ENCODE measurements around the gene GPR107.

Gene GPR107

DNA sequence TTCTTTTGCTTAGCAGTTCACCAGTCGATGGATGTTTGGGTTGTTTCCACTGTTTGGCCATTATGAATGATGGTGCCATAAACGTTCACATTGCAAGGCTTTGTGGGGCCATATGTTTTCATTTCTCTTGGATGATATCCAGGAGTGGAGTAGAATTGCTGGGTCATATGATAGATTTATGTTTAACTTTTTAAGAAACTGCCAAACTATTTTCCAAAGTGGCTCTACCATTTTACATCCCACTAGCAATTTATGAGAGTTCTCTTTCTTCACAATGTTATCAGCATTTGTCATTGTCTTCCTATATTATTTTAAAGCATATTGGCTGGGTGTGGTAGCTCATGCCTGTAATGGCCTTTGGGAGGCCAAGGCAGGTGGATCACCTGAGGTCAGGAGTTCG, 5.2 kb downstream of the GPR107 start:
- no peak for DNase-seq

DNA sequence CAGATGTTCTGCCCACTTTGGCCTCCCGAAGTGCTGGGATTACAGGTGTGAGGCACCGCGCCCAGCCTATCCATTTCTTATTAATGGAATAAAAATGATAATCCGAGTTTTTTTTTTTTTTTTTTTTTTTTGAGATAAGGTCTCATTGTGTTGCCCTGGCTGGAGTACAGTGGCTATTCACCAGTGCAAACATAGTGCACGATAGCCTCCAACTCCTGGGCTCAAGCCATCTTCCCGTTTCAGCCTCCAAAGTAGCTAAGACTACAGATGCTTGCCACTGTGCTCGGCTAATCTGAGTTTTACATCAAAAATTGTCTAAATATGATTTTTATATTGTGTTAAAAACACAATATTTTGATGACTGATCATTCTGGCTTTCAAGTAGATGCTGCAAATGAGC, 6.6 kb downstream of the GPR107 start:
- DNase-seq: no peak

DNA sequence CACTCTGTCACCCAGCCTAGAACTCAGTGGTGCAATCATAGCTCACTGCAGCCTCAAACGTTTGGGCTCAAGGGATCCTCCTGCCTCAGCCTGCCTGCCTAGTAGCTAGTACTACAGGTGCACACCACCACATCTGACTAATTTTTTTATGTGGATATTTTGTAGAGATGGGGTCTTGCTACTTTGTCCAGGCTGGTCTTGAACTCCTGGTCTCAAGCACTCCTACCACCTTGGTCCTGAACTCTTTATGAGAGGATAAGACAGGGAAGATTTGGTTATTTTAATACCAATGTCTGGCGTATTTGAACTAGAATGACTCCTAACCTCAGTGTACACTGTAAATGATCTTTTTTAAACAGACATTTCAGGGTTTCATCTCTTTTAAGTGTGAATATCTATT, 9.0 kb downstream of the GPR107 start:
- DNase-seq: no peak

- no peak for DNase-seq
Observed at GRCh38 chr9:130064621-130065020, 10.9 kb downstream of the GPR107 start.

DNA sequence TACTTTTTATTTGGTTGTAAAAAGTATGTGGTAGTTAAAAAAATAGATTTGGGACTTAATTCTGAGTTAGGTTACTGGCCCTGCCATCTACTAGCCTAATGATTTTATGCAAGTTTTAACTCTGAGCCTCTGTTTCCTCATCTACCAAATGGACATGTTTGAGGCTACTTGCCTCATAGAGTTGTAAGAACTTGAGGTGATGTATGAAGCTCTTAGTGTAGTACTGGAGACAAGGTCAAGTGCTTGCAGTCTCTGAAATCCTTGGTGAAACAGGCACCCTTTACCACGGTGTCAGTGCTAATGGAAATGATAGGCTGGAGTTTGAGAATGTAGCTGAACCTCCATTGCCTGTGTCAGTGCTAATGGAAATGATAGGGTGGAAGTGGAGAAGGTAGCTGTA, 15.3 kb downstream of the GPR107 start:
- DNase-seq: no peak

- DNase-seq: no peak
Observed at GRCh38 chr9:130072515-130073235, 19.0 kb downstream of the GPR107 start.

- DNase-seq: no peak
Observed at GRCh38 chr9:130073373-130073772, 19.7 kb downstream of the GPR107 start.

DNA sequence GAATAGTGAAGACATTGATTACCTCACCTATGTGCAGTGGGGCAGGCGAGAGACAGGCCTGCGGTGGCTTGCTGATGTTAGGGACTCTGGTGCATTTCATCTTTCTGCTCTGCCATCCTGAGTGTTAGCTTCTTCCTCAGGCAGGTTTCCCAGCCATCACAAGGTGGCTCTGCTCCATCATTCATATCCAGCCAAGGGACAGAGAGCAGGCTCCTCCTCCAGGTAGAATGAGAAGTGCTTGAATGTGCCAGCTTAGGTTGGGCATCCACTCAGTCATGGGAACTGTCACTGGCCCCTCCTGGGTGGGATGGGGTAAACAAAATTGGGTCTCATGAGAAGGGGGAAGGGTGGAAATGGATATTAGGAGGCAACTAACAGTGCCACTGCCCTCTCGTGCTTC, 24.8 kb downstream of the GPR107 start:
- DNase-seq: no peak

GRCh38 chr9:130084337-130084736, 30.6 kb downstream of the GPR107 start:
- DNase-seq: no peak

GRCh38 chr9:130088051-130088450, 34.3 kb downstream of the GPR107 start:
- peak; percentile 39 to 77 for DNase-seq

DNA sequence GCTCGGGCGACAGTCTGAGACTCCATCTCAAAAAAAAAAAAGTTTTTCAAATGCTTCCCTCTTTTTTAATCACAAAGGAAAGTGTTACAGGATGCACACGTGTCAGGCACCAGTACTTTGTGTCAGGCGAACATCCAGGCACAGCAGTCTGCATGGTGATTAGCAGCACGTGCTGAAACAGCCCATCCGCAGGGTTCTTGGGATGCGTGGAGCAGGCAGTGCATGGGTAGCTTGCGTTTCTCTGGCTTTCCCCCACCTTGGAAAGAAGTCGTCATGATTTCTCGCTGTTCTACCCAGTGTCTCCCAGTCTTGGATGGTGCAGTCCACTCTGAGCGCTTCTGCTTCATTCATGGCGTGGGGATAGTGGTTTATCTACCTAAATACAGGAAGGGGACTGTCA, 35.4 kb downstream of the GPR107 start:
- no peak for DNase-seq

GRCh38 chr9:130090915-130091314, 37.2 kb downstream of the GPR107 start:
- no peak for DNase-seq

- DNase-seq: no peak
Observed at GRCh38 chr9:130092910-130093309, 39.2 kb downstream of the GPR107 start.

DNA sequence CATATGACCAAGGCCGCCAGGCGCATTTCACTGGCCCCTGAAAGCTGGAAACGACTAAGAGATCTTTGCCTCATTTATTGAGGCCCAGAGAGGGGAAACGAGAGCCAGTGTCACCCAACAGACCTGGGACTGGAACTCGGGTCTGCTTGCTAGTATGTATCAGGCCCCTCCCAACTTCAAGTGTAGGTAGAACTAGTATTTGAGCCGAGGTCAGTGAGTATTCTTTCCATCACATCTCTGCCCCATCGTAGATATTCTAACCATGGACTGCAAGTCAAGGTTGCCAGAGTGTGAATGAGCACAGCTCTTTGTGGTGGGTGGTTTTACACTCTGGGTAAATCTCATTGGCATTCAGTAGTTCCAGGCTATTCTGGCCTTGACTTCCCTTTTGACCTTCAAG, 42.2 kb downstream of the GPR107 start:
- DNase-seq: no peak

DNA sequence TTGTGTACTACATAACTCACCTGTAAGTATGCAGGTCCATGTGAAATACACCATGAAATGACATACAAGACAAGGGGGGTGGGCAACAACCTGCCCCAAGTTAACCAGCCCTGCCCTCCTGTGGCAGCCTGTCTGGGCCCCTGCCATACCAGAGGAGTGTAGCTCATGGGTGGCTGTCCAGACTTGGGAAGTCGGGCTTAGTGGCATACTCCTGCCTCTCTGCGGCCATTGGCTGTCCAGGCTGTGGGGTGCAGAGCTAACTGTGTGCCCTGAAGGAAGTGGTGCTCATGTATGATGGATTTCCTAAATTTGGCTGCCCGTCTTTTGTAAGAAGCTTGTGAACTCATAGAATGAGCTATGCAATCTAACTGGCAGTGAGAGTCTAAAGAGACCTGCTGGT, 47.0 kb downstream of the GPR107 start:
- no peak for DNase-seq

- DNase-seq: no peak
Observed at GRCh38 chr9:130101915-130102314, 48.2 kb downstream of the GPR107 start.

GRCh38 chr9:130104491-130105193, 50.9 kb downstream of the GPR107 start:
- DNase-seq: no peak

DNA sequence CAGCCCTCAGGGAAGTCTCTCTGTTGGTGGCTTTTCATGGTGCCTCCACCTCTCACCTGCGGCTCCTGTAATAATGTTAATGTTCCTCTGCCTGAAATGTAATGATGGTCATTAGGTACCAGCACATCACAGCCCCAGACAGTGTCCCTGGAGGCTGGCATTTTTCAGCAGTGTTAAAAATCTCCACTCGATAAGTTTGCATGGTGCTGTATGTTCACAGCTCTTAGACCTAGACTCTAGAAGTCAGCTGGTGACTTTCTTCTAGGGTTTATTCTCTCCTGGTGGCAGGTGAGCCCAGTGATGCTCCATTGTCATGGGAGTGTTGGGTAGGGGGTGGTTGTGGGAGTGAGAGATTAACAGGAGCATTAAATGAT, 53.1 kb downstream of the GPR107 start:
- no peak for DNase-seq

DNA sequence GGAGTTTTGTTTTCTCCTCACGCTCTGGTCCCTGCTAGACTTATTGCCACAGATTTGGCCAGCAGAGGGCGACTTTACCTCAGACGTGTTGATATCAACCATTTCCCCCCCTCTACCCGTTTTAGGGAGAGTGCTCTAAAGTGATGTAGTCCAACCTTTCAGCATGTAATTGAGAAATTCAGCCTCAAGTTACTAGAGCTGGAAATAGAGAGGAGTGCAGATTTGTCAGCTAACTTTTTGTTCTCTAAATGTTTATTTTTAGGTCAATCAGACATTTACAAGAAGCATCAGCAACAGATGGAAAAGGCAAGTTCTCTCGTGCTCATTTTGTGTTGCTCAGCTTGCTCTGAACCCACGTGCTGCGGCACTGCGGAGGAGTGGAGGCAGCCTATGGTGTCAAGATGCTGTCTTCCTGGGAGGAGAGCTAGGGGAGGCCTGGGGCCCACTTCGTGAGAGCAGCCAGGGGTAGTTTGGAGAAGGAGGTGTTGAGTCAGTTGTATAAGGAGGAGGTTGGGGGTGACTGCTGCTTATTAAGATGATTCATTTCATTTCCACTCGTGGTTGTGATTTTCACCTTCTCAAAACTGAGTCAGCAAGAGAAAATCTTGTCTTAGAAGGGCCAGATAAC, 53.6 kb downstream of the GPR107 start:
- DNase-seq: peak in 1 of 2 experiments; percentile 84

GRCh38 chr9:130107955-130108354, 54.2 kb downstream of the GPR107 start:
- no peak for DNase-seq

GRCh38 chr9:130110166-130110565, 56.5 kb downstream of the GPR107 start:
- no peak for DNase-seq

GRCh38 chr9:130110596-130111021, 56.9 kb downstream of the GPR107 start:
- DNase-seq: no peak

DNA sequence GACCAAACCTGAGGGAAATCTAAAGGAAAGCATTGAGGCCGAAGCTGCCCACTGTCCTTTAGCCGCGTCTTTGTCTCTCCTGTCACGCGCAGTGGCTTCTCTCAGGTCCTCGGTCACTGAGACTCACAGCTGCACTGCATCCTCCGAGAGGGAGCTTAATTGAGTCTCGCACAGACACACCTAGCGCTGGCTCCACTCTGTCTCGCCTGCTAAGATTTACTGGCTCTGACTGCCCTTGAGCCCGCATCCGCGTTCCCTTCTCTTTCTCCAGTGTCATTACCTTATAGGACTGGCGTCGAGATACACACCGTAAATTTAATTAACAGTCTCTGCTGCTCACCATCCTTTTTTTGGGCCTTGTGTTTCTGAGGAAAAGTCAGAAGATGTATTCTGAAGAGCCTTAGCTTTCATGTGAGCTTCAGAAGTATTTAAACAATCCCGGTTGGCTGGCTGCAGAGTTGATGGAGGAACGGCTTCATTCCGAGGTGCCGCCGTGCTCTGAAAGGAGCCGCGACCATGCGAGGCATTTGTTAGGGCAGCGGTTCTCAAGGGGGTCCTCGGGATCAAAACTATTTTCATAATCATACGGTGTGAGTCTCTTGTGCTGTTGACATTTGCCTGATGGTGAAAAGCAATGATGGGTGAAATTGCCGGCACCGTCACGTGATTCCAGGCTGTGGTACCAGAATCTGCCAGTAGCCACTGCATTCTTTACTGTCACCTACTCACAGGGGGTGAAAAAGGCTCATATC, 58.3 kb downstream of the GPR107 start:
- DNase-seq: no peak

All from cerebellar nuclear complex (tissue), 1 donor.